Measurements from ENCODE around the gene ITGB5.

Gene ITGB5

GRCh38 chr3:124858275-124858674 is 28.9 kb downstream of the ITGB5 start:
- no peak for DNase-seq

DNA sequence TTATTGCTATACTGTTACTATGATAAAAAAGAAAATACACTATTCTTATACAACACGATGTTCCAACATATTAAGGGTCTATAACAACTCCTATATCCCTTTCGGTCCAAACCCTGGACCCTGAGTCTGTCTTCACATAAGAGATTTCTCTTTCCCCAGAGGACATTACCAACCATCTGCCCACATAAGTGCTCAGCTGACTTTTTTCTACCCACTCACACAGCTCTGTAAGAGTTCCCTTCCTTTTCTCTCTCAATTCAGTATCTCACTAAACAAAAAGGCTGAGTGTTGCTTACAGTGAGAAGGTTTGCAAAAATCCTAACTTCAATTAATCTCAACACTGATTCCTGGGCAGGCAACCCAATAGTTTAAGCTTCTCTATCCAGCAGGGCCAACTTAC is 30.5 kb downstream of the ITGB5 start:
- DNase-seq = peak; percentile 88

- no peak for DNase-seq
These were observed 33.2 kb downstream of the ITGB5 start for GRCh38 chr3:124854009-124854408.

- no peak for DNase-seq
These were observed 33.7 kb downstream of the ITGB5 start for GRCh38 chr3:124853446-124853845.

DNA sequence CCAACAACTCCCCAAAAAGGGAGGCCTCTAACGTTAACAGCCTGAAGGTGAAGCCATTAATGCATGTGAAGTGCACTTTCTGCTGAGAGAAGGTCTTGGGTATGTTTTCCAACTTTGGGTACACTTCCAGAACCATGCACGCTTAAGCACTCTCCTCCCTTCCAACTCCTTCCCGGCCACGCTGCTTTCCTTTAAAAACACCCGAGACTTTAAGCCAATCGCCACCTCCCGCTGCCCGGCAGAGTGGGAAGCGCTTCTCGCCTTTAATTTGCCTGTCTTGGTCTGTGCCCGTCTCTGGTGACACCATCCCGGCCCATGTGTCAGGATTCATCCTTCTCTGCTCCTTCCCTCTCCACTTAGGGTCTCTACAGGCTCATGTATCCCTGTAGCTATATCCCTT is 35.3 kb downstream of the ITGB5 start:
- no peak for DNase-seq

DNA sequence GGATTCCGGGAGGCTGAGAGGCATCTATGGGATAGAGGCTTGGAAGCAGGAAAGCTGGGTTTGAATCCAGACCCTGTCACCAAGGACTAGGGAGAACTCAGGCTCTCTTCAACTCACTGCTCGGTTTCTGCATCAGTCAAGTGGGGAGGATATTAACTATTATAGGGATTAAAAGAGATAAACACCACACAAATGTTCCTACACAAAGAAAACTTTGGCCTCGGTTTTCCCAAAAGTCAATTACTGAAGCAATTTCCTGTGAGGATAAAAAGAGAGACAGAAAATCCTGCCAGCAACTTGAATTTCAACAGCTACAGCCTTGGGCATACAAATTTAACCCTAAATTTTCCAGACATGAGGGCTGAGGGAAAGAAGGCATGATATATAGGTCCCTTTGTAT is 36.0 kb downstream of the ITGB5 start:
- no peak for DNase-seq

- no peak for DNase-seq
These were observed 36.5 kb downstream of the ITGB5 start for GRCh38 chr3:124850633-124851032.

DNA sequence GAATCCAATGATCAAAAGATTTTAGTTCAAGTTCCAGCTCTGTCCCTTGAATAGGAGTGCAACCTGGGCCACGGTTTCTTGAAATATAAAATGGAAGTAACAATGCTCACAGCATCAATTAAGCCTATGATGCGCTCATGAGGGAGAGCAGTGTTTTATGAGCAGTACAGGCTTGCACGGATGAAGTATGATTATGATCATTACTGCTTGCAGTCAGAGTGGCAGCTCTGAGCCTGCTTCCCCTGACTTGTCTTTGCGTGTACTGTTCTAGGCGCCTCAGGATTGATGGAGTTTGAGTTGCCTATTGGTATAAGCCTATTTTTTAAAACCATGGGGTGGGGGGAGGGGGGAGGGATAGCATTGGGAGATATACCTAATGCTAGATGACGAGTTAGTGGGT is 37.0 kb downstream of the ITGB5 start:
- DNase-seq = no peak

- no peak for DNase-seq
These were observed 38.9 kb downstream of the ITGB5 start for GRCh38 chr3:124848300-124848699.

DNA sequence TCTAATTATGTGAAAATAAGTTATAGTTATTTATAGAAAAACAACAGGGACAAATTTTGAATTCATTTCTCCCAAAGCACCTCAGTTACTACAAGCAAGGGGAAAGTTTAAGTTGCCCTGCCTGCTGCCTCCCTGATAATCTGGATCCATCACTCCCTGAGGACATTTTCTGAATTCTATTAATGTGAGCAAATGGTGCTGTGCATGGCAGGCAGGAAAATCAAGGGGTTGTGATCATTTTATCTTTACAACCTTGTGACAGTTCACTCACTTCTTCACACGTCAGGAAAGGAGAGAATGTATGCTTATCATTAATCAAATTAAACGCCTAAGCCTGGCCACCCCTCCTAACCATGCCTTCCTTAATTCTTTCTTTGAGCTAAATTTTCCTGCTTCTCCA is 39.3 kb downstream of the ITGB5 start:
- no peak for DNase-seq

GRCh38 chr3:124847051-124847450 is 40.1 kb downstream of the ITGB5 start:
- DNase-seq = peak; percentile 73

GRCh38 chr3:124846189-124846588 is 41.0 kb downstream of the ITGB5 start:
- no peak for DNase-seq

- peak; percentile 75 for DNase-seq
These were observed 41.8 kb downstream of the ITGB5 start for GRCh38 chr3:124845406-124845805.

DNA sequence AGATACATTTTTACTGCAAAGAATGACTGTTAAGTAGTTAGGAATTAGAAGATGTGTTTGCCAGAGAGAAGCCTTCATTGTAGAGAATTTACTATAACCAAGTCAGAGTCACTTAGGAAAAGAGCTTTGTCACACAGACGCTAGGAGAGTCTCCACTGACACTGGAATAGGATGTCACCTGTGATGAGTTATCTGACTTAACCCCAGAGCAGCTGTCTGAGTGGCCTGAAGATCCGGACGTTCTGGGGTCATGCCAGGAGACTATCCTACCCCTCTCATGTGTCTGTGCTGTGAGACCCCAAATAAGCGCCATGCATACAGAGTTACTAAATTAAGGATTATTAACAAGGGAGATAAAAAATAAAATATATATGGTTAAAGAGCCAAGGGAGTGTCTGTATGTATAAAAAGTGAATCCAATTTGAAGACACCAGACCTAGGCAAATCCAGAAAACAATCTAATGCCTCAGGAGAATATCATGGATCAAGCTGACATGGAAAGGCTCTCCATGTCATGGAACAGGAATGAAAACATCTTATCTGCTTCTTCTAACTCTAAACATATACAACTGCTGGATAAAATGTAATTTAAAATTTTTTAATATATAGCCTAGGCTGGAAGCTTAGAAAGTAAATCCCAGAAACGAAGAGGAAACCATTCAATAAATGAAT is 43.5 kb downstream of the ITGB5 start:
- DNase-seq = no peak

GRCh38 chr3:124843047-124843446 is 44.1 kb downstream of the ITGB5 start:
- DNase-seq = no peak

DNA sequence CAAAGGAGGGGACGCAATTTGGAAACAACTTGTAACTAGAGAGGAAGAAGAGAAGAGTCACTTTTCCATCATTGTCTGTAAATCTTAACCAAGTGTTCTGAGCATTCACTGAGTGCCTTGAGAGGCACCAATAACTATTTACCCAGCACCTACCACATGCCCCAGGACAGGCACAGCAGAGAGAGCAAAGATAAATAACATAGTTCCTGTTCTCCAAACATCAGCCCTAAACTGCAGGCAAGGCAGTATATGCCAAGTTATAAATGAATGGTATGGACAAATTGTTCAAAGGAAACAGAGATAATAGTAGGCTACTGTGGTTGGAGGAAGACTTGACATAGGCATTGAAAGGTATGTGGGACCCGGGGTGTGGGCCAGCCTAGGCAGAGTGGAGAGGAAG is 45.6 kb downstream of the ITGB5 start:
- DNase-seq = no peak

DNA sequence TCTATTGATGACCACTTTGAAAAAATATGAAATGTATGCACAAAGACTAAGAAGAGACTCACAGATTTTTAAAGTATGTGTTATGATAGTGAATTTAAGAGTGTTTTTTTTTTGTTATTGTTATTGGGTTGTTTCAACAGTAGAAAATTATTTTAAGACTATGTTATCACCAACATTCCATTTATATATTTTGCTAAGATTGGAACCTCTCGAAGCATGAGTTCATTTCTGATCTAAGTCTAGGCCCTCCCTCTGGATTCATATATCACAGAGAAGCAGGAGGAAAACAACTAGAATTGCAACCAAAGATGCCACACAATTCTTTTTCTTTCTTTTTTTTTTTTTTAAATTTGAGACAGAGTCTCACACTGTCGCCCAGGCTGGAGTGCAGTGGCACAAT is 46.8 kb downstream of the ITGB5 start:
- DNase-seq = no peak

DNA sequence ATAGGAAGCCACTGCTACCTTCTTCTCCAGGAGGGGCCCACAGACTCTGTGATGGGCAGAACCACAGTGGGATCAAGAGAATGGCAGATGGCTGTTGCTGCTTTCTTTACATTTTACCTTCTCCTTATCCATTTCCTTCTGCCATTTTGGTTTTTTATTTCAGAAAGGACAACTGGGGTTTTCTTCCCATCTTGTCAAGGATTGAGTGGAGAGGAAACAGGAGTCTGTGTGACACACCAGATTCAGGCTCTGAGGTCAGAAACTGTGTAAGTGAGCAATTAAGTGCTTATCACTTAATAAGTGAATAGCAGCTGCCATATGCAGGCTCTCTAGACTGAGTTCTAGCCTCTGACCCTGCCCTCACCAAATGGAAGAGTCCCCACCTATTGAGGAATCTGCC is 47.3 kb downstream of the ITGB5 start:
- no peak for DNase-seq

GRCh38 chr3:124838963-124839362 is 48.2 kb downstream of the ITGB5 start:
- DNase-seq = no peak

GRCh38 chr3:124837730-124838186 is 49.4 kb downstream of the ITGB5 start:
- peak; percentile 47 for DNase-seq

GRCh38 chr3:124837065-124837464 is 50.1 kb downstream of the ITGB5 start:
- DNase-seq = no peak

DNA sequence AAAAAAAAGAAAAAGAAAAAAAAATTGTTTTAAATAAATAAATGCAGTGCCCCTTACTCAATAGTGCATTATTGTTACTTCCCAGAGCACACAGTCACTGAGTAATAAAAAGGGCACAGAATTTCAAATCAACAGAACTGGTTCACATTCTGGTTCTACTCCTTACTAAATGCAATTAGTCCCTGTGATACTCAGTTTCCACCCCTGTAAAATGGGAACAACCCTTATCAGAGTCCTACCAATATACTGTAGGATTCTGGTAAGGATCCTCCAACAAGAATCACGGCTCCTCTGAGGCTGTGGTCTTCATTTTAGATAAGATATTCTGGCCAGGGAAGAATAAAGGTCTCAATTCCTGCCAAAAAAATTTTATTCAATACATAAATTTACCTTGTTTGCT is 50.7 kb downstream of the ITGB5 start:
- no peak for DNase-seq

GRCh38 chr3:124834723-124835718 is 52.1 kb downstream of the ITGB5 start:
- peak; percentile 46 for DNase-seq

GRCh38 chr3:124833710-124834332 is 53.3 kb downstream of the ITGB5 start:
- DNase-seq = no peak
